Activated T-cell treated with anti-CD3 and anti-CD28 coated beads for 4 hours (primary cell): ENCODE results near the gene CDC5L.

Experiments
- DNase-seq: peaks from one replicate; pipeline ENCODE4 v3.0.0-alpha.2; 2020

Gene CDC5L

GRCh38 chr6:44456070-44456965 is 68.8 kb downstream of the CDC5L start:
- no peak for DNase-seq

GRCh38 chr6:44456966-44457292 is 69.4 kb downstream of the CDC5L start:
- DNase-seq, result no peak

- DNase-seq, result no peak
These were observed 70.1 kb downstream of the CDC5L start for GRCh38 chr6:44457596-44457995.

GRCh38 chr6:44458551-44458950 is 71.0 kb downstream of the CDC5L start:
- DNase-seq, result no peak

- DNase-seq, result no peak
These were observed 74.8 kb downstream of the CDC5L start for GRCh38 chr6:44462335-44462734.

- no peak for DNase-seq
These were observed 75.6 kb downstream of the CDC5L start for GRCh38 chr6:44462797-44463727.

GRCh38 chr6:44463728-44464450 is 76.4 kb downstream of the CDC5L start:
- no peak for DNase-seq

- no peak for DNase-seq
These were observed 77.2 kb downstream of the CDC5L start for GRCh38 chr6:44464527-44465310.

GRCh38 chr6:44466955-44467354 is 79.4 kb downstream of the CDC5L start:
- DNase-seq, result no peak

- DNase-seq, result no peak
These were observed 81.3 kb downstream of the CDC5L start for GRCh38 chr6:44468835-44469234.

- DNase-seq, result no peak
These were observed 82.6 kb downstream of the CDC5L start for GRCh38 chr6:44470115-44470464.

GRCh38 chr6:44470746-44471145 is 83.2 kb downstream of the CDC5L start:
- DNase-seq, result no peak

GRCh38 chr6:44471271-44471981 is 83.9 kb downstream of the CDC5L start:
- no peak for DNase-seq

- no peak for DNase-seq
These were observed 84.9 kb downstream of the CDC5L start for GRCh38 chr6:44472250-44472945.

GRCh38 chr6:44473393-44474189 is 86.1 kb downstream of the CDC5L start:
- no peak for DNase-seq

GRCh38 chr6:44474190-44474631 is 86.7 kb downstream of the CDC5L start:
- no peak for DNase-seq

- no peak for DNase-seq
These were observed 87.1 kb downstream of the CDC5L start for GRCh38 chr6:44474643-44475042.

- no peak for DNase-seq
These were observed 87.9 kb downstream of the CDC5L start for GRCh38 chr6:44475417-44475778.

- DNase-seq, result peak; percentile 49
These were observed 88.4 kb downstream of the CDC5L start for GRCh38 chr6:44475779-44476434.

- no peak for DNase-seq
These were observed 89.3 kb downstream of the CDC5L start for GRCh38 chr6:44476849-44477248.
